Ovary (tissue), 3 donors: ENCODE measurements around the gene KIF5B.

Experiments used
- POLR2A ChIP-seq: fragments of 450-650 bp; IDR thresholded peaks from one replicate; pipeline ENCODE4 v1.6.1; 2017; ENCODE audit warnings: antibody characterized with exemption, mild to moderate bottlenecking, moderate library complexity
- TF ChIP-seq, protein P1 (sequence below), 3 donors: fragments of 450-650 bp in 2 of 3; fragments of 200-600 bp in 1 of 3; IDR thresholded peaks; one replicate each; pipeline versions ENCODE4 v1.5.1 to v1.8.0; 2016 to 2022; ENCODE audit warnings: antibody characterized with exemption in 3 of 3, mild to moderate bottlenecking in 1 of 3
- donor health status: DM: no; HTN: no; CAD: no.

- TF ChIP-seq, protein P1, sequence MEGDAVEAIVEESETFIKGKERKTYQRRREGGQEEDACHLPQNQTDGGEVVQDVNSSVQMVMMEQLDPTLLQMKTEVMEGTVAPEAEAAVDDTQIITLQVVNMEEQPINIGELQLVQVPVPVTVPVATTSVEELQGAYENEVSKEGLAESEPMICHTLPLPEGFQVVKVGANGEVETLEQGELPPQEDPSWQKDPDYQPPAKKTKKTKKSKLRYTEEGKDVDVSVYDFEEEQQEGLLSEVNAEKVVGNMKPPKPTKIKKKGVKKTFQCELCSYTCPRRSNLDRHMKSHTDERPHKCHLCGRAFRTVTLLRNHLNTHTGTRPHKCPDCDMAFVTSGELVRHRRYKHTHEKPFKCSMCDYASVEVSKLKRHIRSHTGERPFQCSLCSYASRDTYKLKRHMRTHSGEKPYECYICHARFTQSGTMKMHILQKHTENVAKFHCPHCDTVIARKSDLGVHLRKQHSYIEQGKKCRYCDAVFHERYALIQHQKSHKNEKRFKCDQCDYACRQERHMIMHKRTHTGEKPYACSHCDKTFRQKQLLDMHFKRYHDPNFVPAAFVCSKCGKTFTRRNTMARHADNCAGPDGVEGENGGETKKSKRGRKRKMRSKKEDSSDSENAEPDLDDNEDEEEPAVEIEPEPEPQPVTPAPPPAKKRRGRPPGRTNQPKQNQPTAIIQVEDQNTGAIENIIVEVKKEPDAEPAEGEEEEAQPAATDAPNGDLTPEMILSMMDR (IDR thresholded peaks at IDR 0.05) = no peak
- peak; percentile 35 for TF ChIP-seq POLR2A
These were observed 618 bp downstream of the KIF5B start for GRCh38 chr10:32055478-32056135.
